Stomach (tissue), 9 donors: Measurements from ENCODE around the gene CGB3. TPM values are rescaled to one million over a fixed set of nuclear protein-coding genes. Genes with fewer than 3 reads are reported as not detected.

Experiments used
- DNase-seq, 2 donors: peaks; one replicate each; pipeline versions ENCODE4 v3.0.0 to v3.0.0-alpha.2; 2013 to 2019
- H3K27ac ChIP-seq, 5 donors: fragments of 200-600 bp in 4 of 5; sonication (generic) in 4 of 5; one replicate each; pipeline ENCODE4 v1.5.1; 2013 to 2019; ENCODE audit warnings: mild to moderate bottlenecking in 1 of 5, moderate library complexity in 1 of 5
- H3K27me3 ChIP-seq, 3 donors: fragments of 200-600 bp; sonication (generic); one replicate each; pipeline ENCODE4 v1.5.1; 2017 to 2019; ENCODE audit warnings: mixed run types in 1 of 3
- H3K36me3 ChIP-seq, 4 donors: fragments of 200-600 bp; sonication (generic); 1 replicate in 3 of 4; 2 replicates in 1 of 4; pipeline ENCODE4 v1.5.1; 2016 to 2019
- H3K4me1 ChIP-seq, 4 donors: fragments of 200-600 bp; sonication (generic); one replicate each; pipeline ENCODE4 v1.5.1; 2016 to 2019
- H3K4me3 ChIP-seq, 4 donors: fragments of 200-600 bp; sonication (generic) in 3 of 4; one replicate each; pipeline ENCODE4 v1.5.1; 2016 to 2019; ENCODE audit warnings: mild to moderate bottlenecking in 1 of 4
- H3K9me3 ChIP-seq, 4 donors: fragments of 200-600 bp; sonication (generic); one replicate each; pipeline ENCODE4 v1.5.1; 2016 to 2019
- CTCF ChIP-seq, 7 experiments: fragments of 450-650 bp in 4 of 7; fragments of 200-600 bp in 3 of 7; sonication (generic) in 3 of 7; IDR thresholded peaks; one replicate each; pipeline ENCODE4 v1.5.1; 2016 to 2019; ENCODE audit warnings: antibody characterized with exemption in 7 of 7, control low read depth in 2 of 7, mild to moderate bottlenecking in 1 of 7
- EP300 ChIP-seq: sonication (generic); formaldehyde crosslinking; IDR thresholded peaks from one replicate; pipeline ENCODE4 v1.6.1; 2017; ENCODE audit warnings: antibody characterized with exemption
- POLR2A ChIP-seq, 4 donors: fragments of 450-650 bp; IDR thresholded peaks; one replicate each; pipeline ENCODE4 v1.6.1; 2016; ENCODE audit warnings: antibody characterized with exemption in 4 of 4, control low read depth in 2 of 4, mild to moderate bottlenecking in 1 of 4, moderate library complexity in 1 of 4
- POLR2AphosphoS5 ChIP-seq, 3 donors: sonication (generic); formaldehyde crosslinking; IDR thresholded peaks; one replicate each; pipeline ENCODE4 v1.6.1; 2016; ENCODE audit warnings: antibody characterized with exemption in 3 of 3
- WGBS, 5 donors: extraction: QIAGEN DNeasy Blood & Tissue Kit in 3 of 5; methylation state at CpG; one replicate each; pipeline versions ENCODE4 v1.1.5 to v1.1.7; 2013 to 2018; 5-methylcytosine and 5-hydroxymethylcytosine counted together
- intact Hi-C: fragments of 100-400 bp; cut with DNase I; formaldehyde crosslinking; loops from one replicate; pipeline ENCODE4 v1.15.1; 2023; ENCODE audit warnings: low total_unique reads
- polyA plus RNA-seq, 3 donors: library from polyadenylated mRNA; stranded (reverse); fragments of 200-250 nt; gene quantifications; one replicate each; pipeline ENCODE4 v1.2.3, GENCODE V29; 2013
- total RNA-seq, 5 donors: library from RNA; depleted of rRNA; stranded (reverse); fragments of >200 nt; gene quantifications; one replicate each; pipeline versions ENCODE4 v1.1.0 to v1.2.3, GENCODE V29; 2014 to 2016
- donor health status: healthy with polysubstance abuse.
- donor health status: Bipolar disorder and iron deficiency.
- donor health status: healthy.

The CGB3 gene
- total and polyA plus RNA-seq, 8 donors, result not detected

- H3K27ac ChIP-seq, result no peak overlapping the region
- no peaks in the 10 kb centered on the region for H3K27me3 ChIP-seq
- no peaks in the 10 kb centered on the region for H3K9me3 ChIP-seq
- peaks cover 35 to 87% (median 79%) of the 10 kb centered on the region in 4 donors for H3K36me3 ChIP-seq
- no peak overlapping the region for H3K4me3 ChIP-seq
- 93 to 98% (median 98%) methylated on average over 15 of the region's 15 CpGs for WGBS, 5 donors
- DNase-seq, result no peak
- intact Hi-C loops, result no loop called here
- H3K4me1 ChIP-seq, result no peaks in the 10 kb centered on the region
- TF ChIP-seq POLR2AphosphoS5 (IDR thresholded peaks at IDR 0.05), result no peak
- TF ChIP-seq EP300, result no peak
Observed at GRCh38 chr19:49004133-49004532, 20.0 kb downstream of the CGB3 start.

- Histone ChIP-seq H3K36me3 (peaks cover 7 to 45% (median 37%) of the 10 kb centered on the region in 4 donors), H3K4me1 (peaks cover 3 to 10% (median 7%) of the 10 kb centered on the region in 4 donors), H3K9me3 (no peaks in the 10 kb centered on the region), H3K27me3 (no peaks in the 10 kb centered on the region), H3K4me3 (no peak overlapping the region), H3K27ac (no peak overlapping the region)
- peak; percentile 65 to 81 for DNase-seq
- intact Hi-C loops, result no loop called here
- 55 to 66% (median 59%) methylated on average over 11 to 16 of the region's 16 CpGs for WGBS, 5 donors
- TF ChIP-seq CTCF (IDR thresholded peaks at IDR 0.05) (peak in 5 of 7 experiments; percentile 30 to 55 (median 51)), POLR2AphosphoS5 (IDR thresholded peaks at IDR 0.05) (no peak)
Observed at GRCh38 chr19:48999481-49000325, 24.4 kb downstream of the CGB3 start.

GRCh38 chr19:48997972-48998371, 26.2 kb downstream of the CGB3 start:
- TF ChIP-seq POLR2AphosphoS5 (IDR thresholded peaks at IDR 0.05) (no peak), POLR2A (IDR thresholded peaks at IDR 0.05) (no peak), EP300 (no peak), CTCF (IDR thresholded peaks at IDR 0.05) (peak in 2 of 7 experiments; percentile 13 to 33)
- Histone ChIP-seq H3K4me1 (peaks cover 12 to 18% (median 15%) of the 10 kb centered on the region in 4 donors), H3K9me3 (no peaks in the 10 kb centered on the region), H3K27me3 (no peaks in the 10 kb centered on the region), H3K36me3 (peaks cover 0 to 28% (median 20%) of the 10 kb centered on the region in 4 donors), H3K4me3 (no peak overlapping the region), H3K27ac (no peak overlapping the region)
- peak; percentile 56 to 59 for DNase-seq
- intact Hi-C loops, result no loop called here
- WGBS, 5 donors, result 67 to 80% (median 74%) methylated on average over 3 to 5 of the region's 5 CpGs

- TF ChIP-seq POLR2AphosphoS5 (IDR thresholded peaks at IDR 0.05), result no peak
- no peak for TF ChIP-seq POLR2A (IDR thresholded peaks at IDR 0.05)
- TF ChIP-seq EP300, result no peak
- no peak for TF ChIP-seq CTCF (IDR thresholded peaks at IDR 0.05)
- WGBS, 5 donors, result 0 to 4% (median 1%) methylated on average over 13 of the region's 13 CpGs
- H3K27ac ChIP-seq, result peak overlapping the region; percentile 85 to 96 (median 94)
Observed at GRCh38 chr19:48994035-48994386, 30.1 kb downstream of the CGB3 start.

More at GRCh38 chr19:48994035-48994386, 30.1 kb downstream of the CGB3 start:
- Histone ChIP-seq H3K36me3 (peaks cover 2 to 23% (median 18%) of the 10 kb centered on the region in 4 donors), H3K4me1 (peaks cover 32 to 47% (median 42%) of the 10 kb centered on the region in 4 donors), H3K27me3 (no peaks in the 10 kb centered on the region), H3K4me3 (peak overlapping the region; percentile 57 to 81 (median 71)), H3K9me3 (no peaks in the 10 kb centered on the region)
- intact Hi-C loops, result no loop called here
- no peak for DNase-seq
